Endothelial cell (in vitro differentiated cells): Measurements from ENCODE around the gene MMP24OS. TPM values are rescaled to one million over a fixed set of nuclear protein-coding genes. Genes with fewer than 3 reads are reported as not detected.

ENCODE experiments used
- DNase-seq: peaks from one replicate; pipeline ENCODE4 v3.0.0; 2021; ENCODE audit warnings: low spot score
- H3K27ac Mint-ChIP-seq: one replicate; pipeline ENCODE4 v1.8.0; 2021; ENCODE audit warnings: mixed read lengths, inconsistent platforms; ENCODE audit not compliant: unreplicated experiment
- H3K27me3 Mint-ChIP-seq: one replicate; pipeline ENCODE4 v1.8.0; 2021; ENCODE audit warnings: mild to moderate bottlenecking, moderate library complexity, mixed read lengths, inconsistent platforms; ENCODE audit not compliant: unreplicated experiment
- H3K36me3 Mint-ChIP-seq: one replicate; pipeline ENCODE4 v1.8.0; 2021; ENCODE audit warnings: mild to moderate bottlenecking, low read depth, mixed read lengths, inconsistent platforms; ENCODE audit not compliant: unreplicated experiment
- H3K4me1 Mint-ChIP-seq: one replicate; pipeline ENCODE4 v1.8.0; 2021; ENCODE audit warnings: mild to moderate bottlenecking, mixed read lengths, inconsistent platforms; ENCODE audit not compliant: unreplicated experiment
- H3K4me3 Mint-ChIP-seq: one replicate; pipeline ENCODE4 v1.8.0; 2021; ENCODE audit warnings: mild to moderate bottlenecking, mixed read lengths, inconsistent platforms; ENCODE audit not compliant: unreplicated experiment
- H3K9me3 Mint-ChIP-seq: one replicate; pipeline ENCODE4 v1.8.0; 2021; ENCODE audit warnings: mixed read lengths, inconsistent platforms; ENCODE audit not compliant: unreplicated experiment
- total RNA-seq: library from RNA; stranded (reverse); fragmentation: NEBNext Ultra II Directional; extraction: Animal tissue kit (Norgen Biotek cat#: 25700); gene quantifications from one replicate; pipeline ENCODE4 v1.2.1, GENCODE V29; 2021; ENCODE audit not compliant: unreplicated experiment
- TF ChIP-seq, protein P1 (sequence below): fragments of 200-600 bp; sonication (generic); IDR thresholded peaks from one replicate; pipeline ENCODE4 v1.5.0; 2021; ENCODE audit warnings: antibody characterized with exemption; ENCODE audit not compliant: unreplicated experiment

MMP24OS gene
- total RNA-seq, 1 donor from 2014 or later = 80.7 TPM

GRCh38 chr20:35235881-35236280, 42.0 kb downstream of the MMP24OS start:
- no peak overlapping the region for H3K27ac Mint-ChIP-seq
- peaks cover 6% of the 10 kb centered on the region for H3K36me3 Mint-ChIP-seq
- no peak for DNase-seq
- peaks cover 20% of the 10 kb centered on the region for H3K4me1 Mint-ChIP-seq
- TF ChIP-seq, protein P1, sequence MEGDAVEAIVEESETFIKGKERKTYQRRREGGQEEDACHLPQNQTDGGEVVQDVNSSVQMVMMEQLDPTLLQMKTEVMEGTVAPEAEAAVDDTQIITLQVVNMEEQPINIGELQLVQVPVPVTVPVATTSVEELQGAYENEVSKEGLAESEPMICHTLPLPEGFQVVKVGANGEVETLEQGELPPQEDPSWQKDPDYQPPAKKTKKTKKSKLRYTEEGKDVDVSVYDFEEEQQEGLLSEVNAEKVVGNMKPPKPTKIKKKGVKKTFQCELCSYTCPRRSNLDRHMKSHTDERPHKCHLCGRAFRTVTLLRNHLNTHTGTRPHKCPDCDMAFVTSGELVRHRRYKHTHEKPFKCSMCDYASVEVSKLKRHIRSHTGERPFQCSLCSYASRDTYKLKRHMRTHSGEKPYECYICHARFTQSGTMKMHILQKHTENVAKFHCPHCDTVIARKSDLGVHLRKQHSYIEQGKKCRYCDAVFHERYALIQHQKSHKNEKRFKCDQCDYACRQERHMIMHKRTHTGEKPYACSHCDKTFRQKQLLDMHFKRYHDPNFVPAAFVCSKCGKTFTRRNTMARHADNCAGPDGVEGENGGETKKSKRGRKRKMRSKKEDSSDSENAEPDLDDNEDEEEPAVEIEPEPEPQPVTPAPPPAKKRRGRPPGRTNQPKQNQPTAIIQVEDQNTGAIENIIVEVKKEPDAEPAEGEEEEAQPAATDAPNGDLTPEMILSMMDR = no peak
- peaks cover 6% of the 10 kb centered on the region for H3K27me3 Mint-ChIP-seq
- H3K9me3 Mint-ChIP-seq = no peaks in the 10 kb centered on the region
- H3K4me3 Mint-ChIP-seq = no peak overlapping the region

DNA sequence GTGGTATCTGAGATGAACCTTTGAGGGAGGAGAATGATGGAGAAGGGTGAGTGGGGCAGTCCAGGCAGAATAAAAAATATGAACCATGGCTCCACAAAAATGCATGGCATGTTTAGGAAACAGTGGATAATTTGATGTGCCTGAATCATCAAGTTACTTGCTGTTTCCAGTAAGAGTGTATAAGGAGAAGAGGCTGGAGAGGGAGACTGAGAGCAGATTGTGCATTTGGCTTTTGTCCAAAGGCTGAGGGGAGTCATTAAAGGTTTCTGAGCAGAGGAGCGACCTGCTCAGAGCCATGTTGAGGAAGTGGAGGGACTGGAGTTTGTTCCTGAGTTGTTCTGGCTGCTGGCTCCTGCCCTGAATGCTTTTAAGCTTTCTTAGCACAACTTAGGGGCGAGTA, 45.3 kb downstream of the MMP24OS start:
- Mint-ChIP-seq H3K27ac (no peak overlapping the region), H3K36me3 (peaks cover 6% of the 10 kb centered on the region), H3K4me1 (peaks cover 8% of the 10 kb centered on the region), H3K4me3 (no peak overlapping the region), H3K27me3 (peaks cover 2% of the 10 kb centered on the region), H3K9me3 (no peaks in the 10 kb centered on the region)
- DNase-seq = no peak
- TF ChIP-seq, protein P1 = no peak

DNA sequence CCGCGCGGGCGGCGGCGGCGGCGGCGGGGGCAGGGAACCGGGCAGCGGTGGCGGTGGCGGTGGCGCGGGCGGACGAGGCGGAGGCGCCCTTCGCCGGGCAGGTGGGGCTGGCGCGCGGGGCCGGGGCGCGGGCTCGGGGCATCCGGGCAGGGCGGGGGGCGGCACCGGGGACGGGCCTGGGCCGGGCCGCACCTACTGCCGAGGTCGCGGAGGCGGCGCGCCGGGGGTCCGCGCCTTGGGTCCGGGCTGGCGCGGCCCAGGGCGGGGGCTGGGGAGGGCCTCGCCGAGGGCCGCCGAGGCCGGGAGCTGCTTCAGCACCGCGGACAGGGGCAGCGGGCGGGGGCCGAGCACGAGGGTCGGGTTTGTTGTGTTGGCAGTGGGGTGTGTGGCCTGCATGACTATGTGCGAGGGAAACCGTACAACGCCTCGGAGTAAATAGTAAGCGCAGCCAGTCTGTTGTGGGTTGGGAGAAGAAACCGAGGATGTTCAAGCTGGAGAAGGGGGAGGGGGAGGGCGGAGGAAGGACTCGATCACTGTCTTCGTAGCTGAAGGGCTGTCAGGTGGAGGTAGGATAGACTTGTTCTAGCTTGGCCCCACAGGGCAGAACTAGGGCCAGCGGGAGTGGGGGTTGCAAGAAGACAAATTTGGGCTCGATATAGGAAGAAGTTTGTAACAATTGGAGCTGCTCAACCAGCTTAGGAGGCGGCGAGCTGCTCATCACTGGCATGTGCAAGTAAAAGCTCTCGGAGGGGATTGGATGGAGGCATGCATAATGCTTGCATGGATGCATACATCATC, 50.8 kb downstream of the MMP24OS start:
- Mint-ChIP-seq H3K9me3 (no peaks in the 10 kb centered on the region), H3K27me3 (peaks cover 8% of the 10 kb centered on the region), H3K4me1 (peaks cover 26% of the 10 kb centered on the region), H3K27ac (no peak overlapping the region), H3K4me3 (peak overlapping the region; percentile 89), H3K36me3 (no peaks in the 10 kb centered on the region)
- DNase-seq = peak; percentile 79
- TF ChIP-seq, protein P1 = no peak

Other genes with a start within 250 kb of the MMP24OS start
- 109 TPM for gene TRPC4AP, start 185.3 kb downstream of the MMP24OS start, total RNA-seq
- 43.5 TPM for gene EDEM2, start 130.8 kb downstream of the MMP24OS start, total RNA-seq
- gene PROCR, start 106.0 kb downstream of the MMP24OS start, total RNA-seq = 254 TPM
- 9.1 TPM for gene MMP24, start 51.4 kb downstream of the MMP24OS start, total RNA-seq
- gene EIF6, start 6.7 kb upstream of the MMP24OS start, total RNA-seq = 120 TPM
- gene FAM83C, start 14.3 kb upstream of the MMP24OS start, total RNA-seq = not detected
- 41.7 TPM for gene UQCC1, start 133.9 kb upstream of the MMP24OS start, total RNA-seq
- gene GDF5, start 160.1 kb upstream of the MMP24OS start, total RNA-seq = not detected
- gene CEP250, start 177.5 kb upstream of the MMP24OS start, total RNA-seq = 30.7 TPM